ENCODE data around the gene C8B. TPM values are rescaled to one million over a fixed set of nuclear protein-coding genes. Genes with fewer than 3 reads are reported as not detected.

C8B gene
- total and polyA plus RNA-seq, 2 experiments from 2014 or later = not detected

DNA sequence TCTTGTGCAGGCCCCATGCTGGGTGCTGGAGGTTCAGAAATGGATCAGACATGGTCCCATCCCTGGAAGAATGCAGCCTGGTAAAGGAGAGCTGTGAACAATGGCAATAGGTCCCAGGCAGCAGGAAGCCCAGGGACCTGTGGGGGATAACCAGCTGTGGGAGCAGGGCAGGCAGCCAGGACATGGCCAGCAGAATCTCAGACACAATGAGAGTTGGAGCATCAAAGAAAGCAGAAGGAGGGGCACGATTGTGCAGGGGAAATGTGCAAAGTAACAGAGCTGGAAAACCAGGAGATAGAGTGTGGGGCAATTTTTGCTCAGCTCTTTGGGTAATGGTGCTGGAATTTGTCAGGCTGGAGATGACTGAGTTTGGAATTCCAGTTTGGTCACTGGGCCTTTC lies 44.3 kb downstream of the C8B start:
- TF ChIP-seq EZH2 (IDR thresholded peaks at IDR 0.05; ENCODE audit: insufficient read depth, poor library complexity, severe bottlenecking) (no peak), EZH2phosphoT487 (IDR thresholded peaks at IDR 0.05; ENCODE audit: insufficient read depth, low read depth) (no peak)
- DNase-seq = peak; percentile 32

DNA sequence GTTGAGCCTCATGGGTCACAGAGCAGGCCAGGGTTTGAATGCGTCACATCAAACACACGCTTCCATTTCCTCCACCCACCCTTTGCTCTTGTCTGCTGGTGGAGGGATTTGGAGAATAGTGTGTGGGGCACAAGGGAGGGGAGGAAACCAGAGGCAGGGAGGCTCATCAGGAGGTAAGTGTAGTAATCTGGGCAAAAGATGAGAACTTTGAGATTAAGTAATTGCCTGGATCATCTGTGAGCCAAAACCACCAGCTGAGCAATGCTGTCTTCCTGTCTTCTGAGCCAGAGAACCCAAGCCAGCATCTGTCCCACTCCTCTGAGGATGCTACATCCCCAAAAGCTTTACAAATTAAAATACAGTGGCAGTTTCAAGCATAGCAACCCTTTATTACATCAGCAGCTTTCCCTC lies 45.2 kb downstream of the C8B start:
- Histone ChIP-seq H3K4me1 (ENCODE audit: insufficient read depth) (peaks cover 20% of the 10 kb centered on the region), H3K9me3 (ENCODE audit: low read depth) (no peaks in the 10 kb centered on the region), H3K27ac (peak overlapping the region; percentile 14; the same call in 1 of the 2 replicates), H4K20me1 (ENCODE audit: insufficient read depth) (no peaks in the 10 kb centered on the region), H3K9ac (no peak overlapping the region), H3K36me3 (ENCODE audit: low read depth) (no peaks in the 10 kb centered on the region), H3K9me2 (ENCODE audit: insufficient read depth) (no peaks in the 10 kb centered on the region), H3F3A (ENCODE audit: insufficient read depth) (peaks cover 18% of the 10 kb centered on the region), H3K4me3 (no peak overlapping the region), H3K4me2 (ENCODE audit: unreplicated experiment) (no peak overlapping the region), H3K27me3 (replicated peaks; ENCODE audit: insufficient read depth) (no peaks in the 10 kb centered on the region), H2AFZ (no peak overlapping the region), H3K79me2 (ENCODE audit: insufficient read depth) (no peaks in the 10 kb centered on the region)
- WGBS, 2 experiments (ENCODE audit: low coverage in 1 of 2, low lambda C conversion rate in 2 of 2, missing lambda C conversion rate in 2 of 2) = 25 to 33% methylated on average over 2 of the region's 2 CpGs
- in situ Hi-C loops (cut with MboI) = no loop called here
- TF ChIP-seq EZH2 (IDR thresholded peaks at IDR 0.05; ENCODE audit: insufficient read depth, poor library complexity, severe bottlenecking) (no peak), EZH2phosphoT487 (IDR thresholded peaks at IDR 0.05; ENCODE audit: insufficient read depth, low read depth) (no peak)
- peak; percentile 75 for DNase-seq

More for the DNA sequence above, 44.3 kb downstream of the C8B start:
- Histone ChIP-seq H3K4me3 (no peak overlapping the region), H3K9me2 (ENCODE audit: insufficient read depth) (no peaks in the 10 kb centered on the region), H3K9ac (no peak overlapping the region), H4K20me1 (ENCODE audit: insufficient read depth) (no peaks in the 10 kb centered on the region), H3K4me1 (ENCODE audit: insufficient read depth) (peaks cover 20% of the 10 kb centered on the region), H3K27me3 (replicated peaks; ENCODE audit: insufficient read depth) (no peaks in the 10 kb centered on the region), H3K4me2 (ENCODE audit: unreplicated experiment) (no peak overlapping the region), H2AFZ (no peak overlapping the region), H3K27ac (no peak overlapping the region), H3K9me3 (ENCODE audit: low read depth) (no peaks in the 10 kb centered on the region), H3K36me3 (ENCODE audit: low read depth) (no peaks in the 10 kb centered on the region), H3K79me2 (ENCODE audit: insufficient read depth) (no peaks in the 10 kb centered on the region), H3F3A (ENCODE audit: insufficient read depth) (peaks cover 18% of the 10 kb centered on the region)
- in situ Hi-C loops (cut with MboI) = no loop called here
- 36 to 70% methylated on average over 1 of the region's 1 CpG for WGBS, 2 experiments (ENCODE audit: low coverage in 1 of 2, low lambda C conversion rate in 2 of 2, missing lambda C conversion rate in 2 of 2)

DNA sequence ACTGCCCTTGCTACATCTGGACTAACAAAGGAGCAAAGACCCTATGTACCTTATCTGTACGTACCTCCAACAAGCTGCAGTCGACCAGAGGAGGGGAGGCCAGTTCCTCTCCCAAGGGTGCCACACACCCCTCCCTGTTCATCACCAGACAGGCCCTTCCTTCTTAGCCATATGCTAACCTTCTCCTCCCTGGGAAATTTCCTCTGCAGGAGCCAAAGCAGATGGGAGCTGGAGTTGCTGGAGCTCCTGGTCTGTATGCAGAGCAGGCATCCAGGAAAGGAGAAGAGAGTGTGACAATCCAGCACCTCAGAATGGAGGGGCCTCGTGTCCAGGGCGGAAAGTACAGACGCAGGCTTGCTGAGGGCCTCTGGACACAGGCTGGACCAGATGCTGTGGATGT lies 48.5 kb downstream of the C8B start:
- no peaks in the 10 kb centered on the region for H3K9me2 ChIP-seq (ENCODE audit: insufficient read depth)
- TF ChIP-seq EZH2 (IDR thresholded peaks at IDR 0.05; ENCODE audit: insufficient read depth, poor library complexity, severe bottlenecking) (no peak), EZH2phosphoT487 (IDR thresholded peaks at IDR 0.05; ENCODE audit: insufficient read depth, low read depth) (no peak)
- peaks cover 18% of the 10 kb centered on the region for H3F3A ChIP-seq (ENCODE audit: insufficient read depth)
- H3K4me3 ChIP-seq = no peak overlapping the region
- H2AFZ ChIP-seq = no peak overlapping the region
- H3K4me2 ChIP-seq (ENCODE audit: unreplicated experiment) = no peak overlapping the region
- H3K9ac ChIP-seq = no peak overlapping the region
- no peaks in the 10 kb centered on the region for H3K9me3 ChIP-seq (ENCODE audit: low read depth)
- no peaks in the 10 kb centered on the region for H4K20me1 ChIP-seq (ENCODE audit: insufficient read depth)
- no peak overlapping the region for H3K27ac ChIP-seq
- no peaks in the 10 kb centered on the region for H3K79me2 ChIP-seq (ENCODE audit: insufficient read depth)
- WGBS, 2 experiments (ENCODE audit: low coverage in 1 of 2, low lambda C conversion rate in 2 of 2, missing lambda C conversion rate in 2 of 2) = 76 to 82% methylated on average over 5 of the region's 5 CpGs
- H3K27me3 ChIP-seq (replicated peaks; ENCODE audit: insufficient read depth) = no peaks in the 10 kb centered on the region
- peaks cover 20% of the 10 kb centered on the region for H3K4me1 ChIP-seq (ENCODE audit: insufficient read depth)
- DNase-seq = no peak
- in situ Hi-C loops (cut with MboI) = no loop called here
- no peaks in the 10 kb centered on the region for H3K36me3 ChIP-seq (ENCODE audit: low read depth)

DNA sequence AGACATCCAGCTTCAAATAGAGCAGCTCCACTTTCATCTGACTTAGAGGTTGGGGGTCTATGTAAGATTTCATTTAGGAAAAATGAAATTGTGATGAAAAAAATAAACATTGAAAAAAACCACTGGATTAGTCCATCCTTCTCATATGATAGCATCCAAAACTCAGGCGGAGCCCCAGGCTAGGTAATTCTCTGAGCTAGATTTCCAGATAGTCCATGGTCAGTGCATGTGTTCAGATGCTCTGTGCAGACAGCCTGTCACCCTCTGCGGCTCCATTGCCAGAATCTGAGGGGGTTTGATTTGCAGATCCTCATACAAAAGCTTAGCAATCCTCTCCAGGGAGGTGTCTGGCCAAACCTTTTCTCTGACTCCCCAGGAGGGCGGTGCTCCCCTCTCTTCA lies 49.2 kb downstream of the C8B start:
- in situ Hi-C loops (cut with MboI) = no loop called here
- Histone ChIP-seq H3K9ac (no peak overlapping the region), H3K4me1 (ENCODE audit: insufficient read depth) (peaks cover 21% of the 10 kb centered on the region), H3F3A (ENCODE audit: insufficient read depth) (peaks cover 18% of the 10 kb centered on the region), H4K20me1 (ENCODE audit: insufficient read depth) (no peaks in the 10 kb centered on the region), H3K27me3 (replicated peaks; ENCODE audit: insufficient read depth) (no peaks in the 10 kb centered on the region), H3K4me2 (ENCODE audit: unreplicated experiment) (no peak overlapping the region), H3K9me2 (ENCODE audit: insufficient read depth) (no peaks in the 10 kb centered on the region), H3K4me3 (no peak overlapping the region), H3K79me2 (ENCODE audit: insufficient read depth) (no peaks in the 10 kb centered on the region), H2AFZ (no peak overlapping the region), H3K27ac (no peak overlapping the region), H3K9me3 (ENCODE audit: low read depth) (no peaks in the 10 kb centered on the region), H3K36me3 (ENCODE audit: low read depth) (no peaks in the 10 kb centered on the region)
- WGBS, 2 experiments (ENCODE audit: low coverage in 1 of 2, low lambda C conversion rate in 2 of 2, missing lambda C conversion rate in 2 of 2) = 78 to 87% methylated on average over 3 of the region's 3 CpGs
- DNase-seq = no peak
- TF ChIP-seq EZH2phosphoT487 (IDR thresholded peaks at IDR 0.05; ENCODE audit: insufficient read depth, low read depth) = no peak
- TF ChIP-seq EZH2 (IDR thresholded peaks at IDR 0.05; ENCODE audit: insufficient read depth, poor library complexity, severe bottlenecking) = no peak

DNA sequence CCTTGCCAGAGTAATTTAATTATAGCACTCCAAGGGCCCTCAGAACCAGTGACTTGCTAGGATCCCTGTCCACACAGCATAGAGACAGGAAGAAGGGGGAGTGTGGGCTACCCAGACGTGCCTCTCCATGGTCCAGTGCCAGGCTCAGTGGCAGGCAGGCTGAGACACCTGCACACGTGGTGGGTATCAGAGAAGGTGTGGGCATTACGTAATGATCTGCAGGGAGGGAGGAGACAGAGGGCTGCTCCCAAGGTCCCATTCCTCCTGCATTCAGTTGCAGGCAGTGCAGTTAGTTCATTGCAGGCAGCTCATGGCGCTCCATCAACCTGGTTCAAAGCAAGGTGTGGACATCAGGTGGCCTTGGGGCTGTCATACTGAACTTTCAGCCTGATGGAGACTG lies 49.9 kb downstream of the C8B start:
- in situ Hi-C loops (cut with MboI) = no loop called here
- no peak overlapping the region for H3K4me3 ChIP-seq
- no peak overlapping the region for H2AFZ ChIP-seq
- no peaks in the 10 kb centered on the region for H3K9me3 ChIP-seq (ENCODE audit: low read depth)
- H3K27ac ChIP-seq = no peak overlapping the region
- H3K79me2 ChIP-seq (ENCODE audit: insufficient read depth) = no peaks in the 10 kb centered on the region
- TF ChIP-seq EZH2phosphoT487 (IDR thresholded peaks at IDR 0.05; ENCODE audit: insufficient read depth, low read depth) = no peak
- WGBS, 2 experiments (ENCODE audit: low coverage in 1 of 2, low lambda C conversion rate in 2 of 2, missing lambda C conversion rate in 2 of 2) = 58 to 71% methylated on average over 4 of the region's 4 CpGs
- H4K20me1 ChIP-seq (ENCODE audit: insufficient read depth) = no peaks in the 10 kb centered on the region
- H3K9ac ChIP-seq = no peak overlapping the region
- no peak overlapping the region for H3K4me2 ChIP-seq (ENCODE audit: unreplicated experiment)
- peaks cover 21% of the 10 kb centered on the region for H3K4me1 ChIP-seq (ENCODE audit: insufficient read depth)
- H3K9me2 ChIP-seq (ENCODE audit: insufficient read depth) = no peaks in the 10 kb centered on the region
- DNase-seq = no peak
- H3F3A ChIP-seq (ENCODE audit: insufficient read depth) = peaks cover 12% of the 10 kb centered on the region
- H3K27me3 ChIP-seq (replicated peaks; ENCODE audit: insufficient read depth) = no peaks in the 10 kb centered on the region
- H3K36me3 ChIP-seq (ENCODE audit: low read depth) = no peaks in the 10 kb centered on the region
